GM21737 (cell line): ENCODE results near the gene PLPPR3.
"Not testable (repeated sequence)": the region's sequence is repeated elsewhere in the genome, so short reads cannot be mapped to it uniquely, and the experiment has no call there.

Source experiments
- ATAC-seq: cut with Tn5 transposase; IDR thresholded peaks from one replicate; pipeline ENCODE4 v1.9.1; 2021; ENCODE audit warnings: mild to moderate bottlenecking, moderate library complexity; ENCODE audit not compliant: unreplicated experiment

Gene PLPPR3

GRCh38 chr19:829129-829758 is 7.5 kb upstream of the PLPPR3 start:
- ATAC-seq, result no peak

DNA sequence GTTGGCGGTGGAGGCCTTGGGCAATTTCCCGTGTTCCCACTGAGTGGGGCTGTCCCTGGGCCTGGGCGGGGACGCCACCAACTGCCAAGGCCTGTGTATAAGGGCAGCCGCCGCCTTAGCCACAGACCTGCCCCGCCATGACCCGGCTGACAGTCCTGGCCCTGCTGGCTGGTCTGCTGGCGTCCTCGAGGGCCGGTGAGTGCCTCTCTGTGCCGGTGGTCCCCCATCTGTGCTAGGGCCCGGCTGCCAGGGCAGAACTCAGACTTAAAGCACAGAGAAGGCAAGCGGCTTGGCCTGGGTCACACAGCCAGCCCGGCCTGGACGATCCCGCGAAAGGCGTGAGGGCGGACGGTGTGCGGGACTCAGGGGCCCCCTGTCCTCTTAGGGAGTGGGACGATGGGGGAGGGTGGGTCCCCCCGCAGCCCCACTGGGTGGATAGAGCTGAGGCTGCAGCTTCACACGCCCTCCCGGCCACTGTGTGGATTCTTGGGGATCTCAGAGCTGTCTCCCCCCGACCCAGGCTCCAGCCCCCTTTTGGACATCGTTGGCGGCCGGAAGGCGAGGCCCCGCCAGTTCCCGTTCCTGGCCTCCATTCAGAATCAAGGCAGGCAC is 6.1 kb upstream of the PLPPR3 start, which contains the start of gene AZU1:
Gene AZU1 (plus strand): TSS at position 128 of the 612 bp plus-strand sequence. CDS start 10 bp downstream, at position 138.
- ATAC-seq, result no peak

DNA sequence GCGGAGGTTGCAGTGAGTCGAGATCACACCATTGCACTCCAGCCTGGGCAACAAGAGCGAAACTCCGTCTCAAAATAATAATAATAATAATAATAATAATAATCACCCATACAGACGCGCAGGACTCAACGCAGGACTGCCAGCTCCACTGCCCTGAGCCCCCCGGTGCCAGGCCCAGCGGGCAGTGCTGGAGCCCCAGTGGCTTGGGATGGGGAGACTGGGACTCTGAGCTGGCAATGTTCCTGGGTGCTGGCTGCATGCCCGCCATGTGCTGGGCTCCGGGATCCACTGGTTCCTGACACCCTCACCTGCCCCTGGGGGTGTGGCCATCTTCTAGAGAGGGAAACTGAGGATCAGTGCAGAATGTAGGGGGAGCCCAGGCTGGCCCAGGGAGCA is 5.6 kb upstream of the PLPPR3 start:
- ATAC-seq, result no peak

- ATAC-seq, result no peak
Observed at GRCh38 chr19:825897-826644, 4.3 kb upstream of the PLPPR3 start.

DNA sequence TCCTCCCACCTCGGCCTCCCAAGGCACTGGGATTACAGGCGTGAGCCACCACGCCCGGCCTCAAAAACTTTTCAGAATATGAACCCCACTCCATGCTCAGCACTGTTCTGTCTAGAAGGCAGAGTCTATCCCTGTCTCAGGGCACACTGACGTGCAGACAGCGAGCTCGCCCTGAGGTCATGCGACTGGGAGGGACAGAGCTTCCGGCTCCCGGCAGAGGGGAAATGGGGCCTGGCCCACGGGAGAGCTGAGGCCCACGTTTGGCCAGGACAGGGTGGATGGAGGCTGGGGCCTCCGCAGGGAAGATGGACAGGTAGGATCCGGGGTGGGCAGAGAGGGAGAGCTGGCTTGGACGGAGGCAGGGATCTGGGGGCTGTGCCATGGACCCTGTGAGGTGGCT is 3.1 kb upstream of the PLPPR3 start:
- no peak for ATAC-seq

DNA sequence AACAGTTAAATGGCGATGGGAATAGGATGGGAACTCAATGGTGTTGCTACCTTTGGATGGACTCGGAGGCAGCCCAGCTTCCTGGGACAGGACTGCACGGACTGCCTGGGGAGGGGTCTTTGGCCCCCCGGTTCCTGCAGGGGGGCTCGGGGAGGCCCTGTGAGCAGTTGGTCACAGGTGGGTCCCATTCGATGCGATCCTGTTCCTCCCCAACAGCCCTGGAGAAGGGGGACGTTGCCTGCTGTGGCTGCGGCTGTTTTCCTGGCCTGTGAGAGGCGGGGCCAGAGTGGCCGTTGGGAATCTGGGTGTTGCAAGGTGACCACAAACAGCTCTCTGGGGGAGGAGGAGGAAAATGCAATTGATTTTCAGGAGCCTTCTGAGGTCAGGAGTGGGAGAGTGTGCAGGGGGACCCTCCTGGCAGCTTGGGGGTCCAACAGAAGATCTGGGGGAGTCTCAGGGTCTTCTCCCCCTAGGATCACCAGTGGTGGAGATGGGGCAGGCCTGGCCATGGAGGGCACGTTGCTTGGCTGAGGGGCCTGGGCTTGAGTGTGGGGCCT is 1.9 kb upstream of the PLPPR3 start:
- ATAC-seq, result no peak

DNA sequence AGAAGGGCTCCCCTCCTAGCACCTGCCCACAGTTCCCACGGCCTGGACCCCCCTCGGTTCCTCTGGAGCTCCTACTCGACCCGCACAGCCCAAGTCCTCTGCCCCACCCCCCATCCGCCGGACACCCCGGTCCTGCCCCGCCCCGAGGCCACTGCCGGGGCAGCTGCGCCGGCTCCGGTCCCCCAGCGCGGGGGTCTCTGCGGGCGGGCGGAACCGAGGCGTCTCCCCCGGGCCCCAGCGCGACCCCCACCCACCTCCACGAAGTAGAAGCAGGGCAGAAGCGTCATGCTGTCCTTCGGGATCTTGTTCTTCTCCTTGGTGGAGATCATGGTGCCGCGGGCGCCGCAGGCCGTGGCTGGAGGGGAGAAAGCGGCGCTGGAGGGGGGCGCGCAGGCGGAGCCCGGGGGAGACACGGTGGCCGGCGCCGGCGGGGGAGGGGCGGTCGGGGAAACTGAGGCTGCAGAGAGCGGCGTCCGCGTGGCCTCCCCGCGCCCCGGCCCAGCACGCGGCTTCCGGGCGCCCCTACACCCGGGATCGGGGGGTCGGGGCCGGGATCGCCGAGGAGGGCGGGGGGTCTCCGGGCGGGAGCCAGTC is 427 bp downstream of the PLPPR3 start:
- no peak for ATAC-seq

- not testable (repeated sequence) for ATAC-seq
Observed at GRCh38 chr19:820212-820611, 1.5 kb downstream of the PLPPR3 start.

- ATAC-seq, result no peak
Observed at GRCh38 chr19:816500-816857, 5.3 kb downstream of the PLPPR3 start.

DNA sequence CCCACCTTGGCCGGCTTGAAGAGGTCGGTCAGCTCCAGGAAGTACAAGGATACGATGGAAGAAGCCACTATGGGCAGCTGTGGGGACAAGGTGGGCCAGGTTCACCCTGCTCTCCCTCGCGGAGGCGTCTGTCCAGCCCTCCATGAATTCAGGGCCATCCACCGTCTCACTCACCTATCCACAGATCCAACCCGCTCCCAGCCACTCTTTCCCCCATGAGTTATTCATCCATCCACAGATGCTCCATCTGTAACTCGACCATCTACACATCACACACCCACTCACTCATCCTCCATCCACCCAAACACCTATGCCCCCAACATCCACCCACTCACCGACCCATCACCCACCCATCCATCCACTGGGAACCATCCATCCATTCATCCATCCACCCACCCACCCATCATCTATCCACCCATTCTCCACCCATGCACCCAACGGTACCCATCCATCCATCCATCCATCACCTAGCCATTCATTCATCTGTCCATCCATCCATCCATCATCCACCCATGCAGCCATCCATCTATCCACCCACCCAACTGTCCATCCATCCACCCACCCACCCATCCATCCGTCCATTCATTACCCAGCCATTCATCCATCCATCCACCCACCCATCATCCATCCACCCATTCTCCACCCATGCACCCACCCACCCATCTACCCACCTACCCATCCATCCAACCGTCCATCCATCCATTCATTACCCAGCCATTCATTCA is 5.8 kb downstream of the PLPPR3 start:
- ATAC-seq, result no peak

DNA sequence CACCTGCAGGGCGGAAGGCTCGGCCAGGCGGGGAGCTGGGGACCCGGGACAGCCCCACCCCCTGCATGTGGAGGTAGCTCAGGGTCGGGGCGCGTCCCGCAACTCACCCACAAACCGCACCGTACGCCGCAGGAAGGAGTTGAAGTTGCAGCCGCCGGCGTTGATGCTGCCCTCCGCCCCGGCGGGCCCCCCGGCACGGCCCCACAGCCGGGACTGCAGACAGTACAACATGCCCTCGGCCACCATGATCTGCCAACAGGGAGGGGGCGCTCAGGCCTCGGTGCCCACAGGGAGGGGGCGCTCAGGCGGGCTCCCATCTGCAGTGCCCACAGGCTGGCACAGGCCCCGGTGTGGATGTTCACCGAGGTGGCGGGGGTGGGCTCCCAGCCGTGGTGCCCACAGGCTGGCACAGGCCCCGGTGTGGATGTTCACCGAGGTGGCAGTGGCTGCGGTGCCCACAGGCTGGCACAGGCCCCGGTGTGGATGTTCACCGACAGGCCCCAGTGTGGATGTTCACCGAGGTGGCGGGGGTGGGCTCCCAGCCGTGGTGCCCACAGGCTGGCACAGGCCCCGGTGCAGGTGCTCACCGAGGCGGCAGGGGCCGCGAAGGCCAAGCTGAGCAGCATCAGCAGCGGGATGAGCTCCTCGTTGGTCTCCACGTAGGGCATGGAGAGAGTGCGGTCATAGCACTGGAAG is 6.5 kb downstream of the PLPPR3 start:
- no peak for ATAC-seq

- no peak for ATAC-seq
Observed at GRCh38 chr19:814152-815078, 7.3 kb downstream of the PLPPR3 start.

GRCh38 chr19:813219-814151 is 8.3 kb downstream of the PLPPR3 start:
- ATAC-seq, result no peak

DNA sequence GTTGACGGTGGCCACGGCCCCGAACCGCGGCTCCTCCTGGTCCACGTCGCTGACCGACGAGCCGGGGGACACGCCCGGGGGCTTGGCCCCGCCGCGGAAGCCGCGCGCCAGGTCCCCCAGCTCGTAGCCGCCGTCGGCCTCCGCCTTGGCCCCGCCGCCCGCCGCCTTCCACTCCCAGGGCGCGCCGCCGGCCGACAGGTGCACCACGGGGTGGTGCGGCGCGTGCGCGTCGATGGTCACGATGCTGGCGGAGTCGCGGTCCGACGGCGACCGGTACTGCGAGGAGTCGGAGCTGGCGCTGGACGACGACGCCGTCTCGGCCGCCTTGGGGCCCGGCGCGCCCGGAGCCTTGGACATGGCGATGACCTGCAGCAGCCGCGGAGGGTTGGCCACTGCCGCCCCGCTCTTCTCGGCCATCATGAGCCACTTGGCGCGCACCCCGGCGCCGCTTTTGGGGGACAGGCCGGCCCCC is 9.0 kb downstream of the PLPPR3 start:
- no peak for ATAC-seq

GRCh38 chr19:812049-812746 is 9.6 kb downstream of the PLPPR3 start:
- ATAC-seq, result no peak

- no peak for ATAC-seq
Observed at GRCh38 chr19:811506-812048, 10.2 kb downstream of the PLPPR3 start.

DNA sequence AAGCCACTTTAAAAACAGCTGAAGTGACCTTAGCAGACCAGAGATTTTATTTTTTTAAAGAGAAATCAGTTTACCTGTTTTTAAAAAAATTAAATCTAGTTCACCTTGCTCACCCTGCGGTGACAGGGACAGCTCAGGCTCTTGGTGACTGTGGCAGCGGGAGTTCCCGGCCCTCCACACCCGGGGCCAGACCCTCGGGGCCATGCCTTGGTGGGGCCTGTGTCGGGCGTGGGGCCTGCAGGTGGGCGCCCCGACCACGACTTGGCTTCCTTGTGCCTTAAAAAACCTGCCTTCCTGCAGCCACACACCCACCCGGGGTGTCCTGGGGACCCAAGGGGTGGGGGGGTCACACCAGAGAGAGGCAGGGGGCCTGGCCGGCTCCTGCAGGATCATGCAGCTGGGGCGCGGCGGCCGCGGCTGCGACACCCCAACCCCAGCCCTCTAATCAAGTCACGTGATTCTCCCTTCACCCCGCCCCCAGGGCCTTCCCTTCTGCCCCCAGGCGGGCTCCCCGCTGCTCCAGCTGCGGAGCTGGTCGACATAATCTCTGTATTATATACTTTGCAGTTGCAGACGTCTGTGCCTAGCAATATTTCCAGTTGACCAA is 10.8 kb downstream of the PLPPR3 start:
- ATAC-seq, result no peak
